Measurements from ENCODE around the gene ATP6V1F. TPM values are rescaled to one million over a fixed set of nuclear protein-coding genes. Genes with fewer than 3 reads are reported as not detected.

ATP6V1F gene
- total and polyA plus RNA-seq, 2 donors (not counting 1 experiment from before 2014, with no cell fraction given): 124 to 167 TPM

GRCh38 chr7:128847721-128848211 lies 14.9 kb upstream of the ATP6V1F start:
- Histone ChIP-seq H3K4me2 (ENCODE audit: extremely low read depth, insufficient read depth, low read length) (no peak overlapping the region), H2AFZ (ENCODE audit: low read length) (no peak overlapping the region), H3K9me3 (ENCODE audit: control insufficient read depth, insufficient read depth, low read depth, low read length) (no peaks in the 10 kb centered on the region), H3K4me3 (replicated peaks in 1 of 4; ENCODE audit: control extremely low read depth in 1 of 4, insufficient read depth in 1 of 4, low read depth in 3 of 4, low read length in 4 of 4) (no peak overlapping the region), H3K27ac (ENCODE audit: insufficient read depth, low read length) (no peak overlapping the region), H4K20me1 (ENCODE audit: control insufficient read depth, extremely low read depth, insufficient read depth, low read length) (peaks cover 2% of the 10 kb centered on the region), H3K79me2 (ENCODE audit: control insufficient read depth, insufficient read depth, low read length) (no peaks in the 10 kb centered on the region), H3K27me3 (ENCODE audit: control insufficient read depth, insufficient read depth, low read length) (no peaks in the 10 kb centered on the region), H3K9ac (ENCODE audit: insufficient read depth, low read length) (no peak overlapping the region), H3K4me1 (ENCODE audit: control insufficient read depth, extremely low read depth, insufficient read depth, low read length) (no peaks in the 10 kb centered on the region), H3K36me3 (ENCODE audit: control insufficient read depth, insufficient read depth, low read length) (peaks cover 71% of the 10 kb centered on the region)
- no peak for DNase-seq (ENCODE audit: low read depth in 2 of 2)
- TF ChIP-seq EZH2 (IDR thresholded peaks at IDR 0.05; ENCODE audit: low read length, missing control alignments): no peak
- no peak for TF ChIP-seq CTCF (conservative IDR thresholded peaks at IDR 0.05 in 1 of 2, IDR thresholded peaks at IDR 0.05 in 1 of 2; ENCODE audit: low read depth in 1 of 2, low read length in 2 of 2)

- Histone ChIP-seq H3K9ac (ENCODE audit: insufficient read depth, low read length) (no peak overlapping the region), H4K20me1 (ENCODE audit: control insufficient read depth, extremely low read depth, insufficient read depth, low read length) (peaks cover 2% of the 10 kb centered on the region), H3K27me3 (ENCODE audit: control insufficient read depth, insufficient read depth, low read length) (no peaks in the 10 kb centered on the region), H3K79me2 (ENCODE audit: control insufficient read depth, insufficient read depth, low read length) (no peaks in the 10 kb centered on the region), H3K4me3 (replicated peaks in 1 of 4; ENCODE audit: control extremely low read depth in 1 of 4, insufficient read depth in 1 of 4, low read depth in 3 of 4, low read length in 4 of 4) (no peak overlapping the region), H3K36me3 (ENCODE audit: control insufficient read depth, insufficient read depth, low read length) (peaks cover 70% of the 10 kb centered on the region), H3K9me3 (ENCODE audit: control insufficient read depth, insufficient read depth, low read depth, low read length) (no peaks in the 10 kb centered on the region), H3K27ac (ENCODE audit: insufficient read depth, low read length) (no peak overlapping the region), H3K4me1 (ENCODE audit: control insufficient read depth, extremely low read depth, insufficient read depth, low read length) (no peaks in the 10 kb centered on the region), H2AFZ (ENCODE audit: low read length) (no peak overlapping the region), H3K4me2 (ENCODE audit: extremely low read depth, insufficient read depth, low read length) (no peak overlapping the region)
- TF ChIP-seq EZH2 (IDR thresholded peaks at IDR 0.05; ENCODE audit: low read length, missing control alignments) (no peak), CTCF (conservative IDR thresholded peaks at IDR 0.05 in 1 of 2, IDR thresholded peaks at IDR 0.05 in 1 of 2; ENCODE audit: low read depth in 1 of 2, low read length in 2 of 2) (no peak)
- no peak for DNase-seq (ENCODE audit: low read depth in 2 of 2)
Observed at GRCh38 chr7:128848289-128849155, 14.1 kb upstream of the ATP6V1F start.

- H3K9me3 ChIP-seq (ENCODE audit: control insufficient read depth, insufficient read depth, low read depth, low read length): no peaks in the 10 kb centered on the region
- no peak overlapping the region for H3K27ac ChIP-seq (ENCODE audit: insufficient read depth, low read length)
- peaks cover 70% of the 10 kb centered on the region for H3K36me3 ChIP-seq (ENCODE audit: control insufficient read depth, insufficient read depth, low read length)
- H3K4me1 ChIP-seq (ENCODE audit: control insufficient read depth, extremely low read depth, insufficient read depth, low read length): no peaks in the 10 kb centered on the region
- H3K27me3 ChIP-seq (ENCODE audit: control insufficient read depth, insufficient read depth, low read length): no peaks in the 10 kb centered on the region
- no peak overlapping the region for H2AFZ ChIP-seq (ENCODE audit: low read length)
- DNase-seq (ENCODE audit: low read depth in 2 of 2): no peak
- TF ChIP-seq CTCF (conservative IDR thresholded peaks at IDR 0.05 in 1 of 2, IDR thresholded peaks at IDR 0.05 in 1 of 2; ENCODE audit: low read depth in 1 of 2, low read length in 2 of 2) (no peak), EZH2 (IDR thresholded peaks at IDR 0.05; ENCODE audit: low read length, missing control alignments) (no peak)
- H3K4me2 ChIP-seq (ENCODE audit: extremely low read depth, insufficient read depth, low read length): no peak overlapping the region
- H3K4me3 ChIP-seq (replicated peaks in 1 of 4; ENCODE audit: control extremely low read depth in 1 of 4, insufficient read depth in 1 of 4, low read depth in 3 of 4, low read length in 4 of 4): no peak overlapping the region
- no peak overlapping the region for H3K9ac ChIP-seq (ENCODE audit: insufficient read depth, low read length)
- H4K20me1 ChIP-seq (ENCODE audit: control insufficient read depth, extremely low read depth, insufficient read depth, low read length): peaks cover 2% of the 10 kb centered on the region
- no peaks in the 10 kb centered on the region for H3K79me2 ChIP-seq (ENCODE audit: control insufficient read depth, insufficient read depth, low read length)
Observed at GRCh38 chr7:128849156-128849515, 13.5 kb upstream of the ATP6V1F start.
